Measurements from ENCODE around the gene QRFP.

The QRFP gene

DNA sequence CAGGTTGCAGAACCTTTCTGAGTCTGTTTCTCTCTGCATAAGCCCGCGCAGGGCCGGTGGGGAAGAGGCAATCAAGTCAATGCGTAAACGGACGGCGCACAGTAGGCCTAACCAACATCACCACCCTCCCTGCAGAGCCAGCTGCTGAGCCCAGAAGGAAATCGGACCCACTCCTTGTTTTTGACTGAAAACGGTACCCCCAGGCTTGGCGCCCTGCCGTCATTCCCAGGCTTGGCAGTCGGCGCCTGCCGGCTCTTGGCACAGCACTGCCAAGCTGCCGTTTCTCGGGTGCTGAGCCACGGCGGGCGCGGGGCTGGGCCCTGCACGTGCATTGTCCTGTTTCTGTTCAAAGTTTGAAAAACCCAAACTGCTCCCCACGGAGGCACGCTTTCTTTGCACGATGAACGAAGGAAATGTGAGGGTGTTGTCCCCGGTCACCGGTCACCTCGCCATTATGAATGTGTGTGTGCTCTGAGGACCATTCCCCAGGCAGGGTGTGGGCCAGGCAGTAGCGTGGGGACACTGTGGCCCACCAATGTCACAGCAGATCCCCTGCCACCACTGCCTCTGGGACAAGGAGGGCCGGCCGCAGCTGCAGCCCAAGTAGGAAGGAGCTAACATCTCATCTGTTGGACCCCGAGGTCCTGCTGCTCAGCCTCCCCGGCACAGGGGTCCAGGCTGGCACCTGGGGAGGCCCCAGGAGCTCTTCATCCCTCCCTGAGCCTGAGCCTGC is 22.4 kb upstream of the QRFP start:
- H3K9me3 ChIP-seq (ENCODE audit: insufficient read depth, low read length, severe bottlenecking): no peaks in the 10 kb centered on the region
- H3K4me2 ChIP-seq (ENCODE audit: insufficient read depth, low read length): no peak overlapping the region
- H3K4me1 ChIP-seq (ENCODE audit: insufficient read depth, low read length): no peaks in the 10 kb centered on the region
- no peaks in the 10 kb centered on the region for H3K27me3 ChIP-seq (ENCODE audit: insufficient read depth, low read length, poor library complexity)
- no peaks in the 10 kb centered on the region for H3K36me3 ChIP-seq (ENCODE audit: insufficient read depth, low read length)
- H3K27ac ChIP-seq (ENCODE audit: low read length): no peak overlapping the region
- H3K9ac ChIP-seq (ENCODE audit: low read depth, low read length): no peak overlapping the region
- H4K20me1 ChIP-seq (ENCODE audit: insufficient read depth, low read length): no peaks in the 10 kb centered on the region
- no peak for DNase-seq
- TF ChIP-seq CTCF (IDR thresholded peaks at IDR 0.05; ENCODE audit: borderline replicate concordance, extremely low read depth, low read length, poor library complexity, severe bottlenecking) (no peak), EZH2 (IDR thresholded peaks at IDR 0.05; ENCODE audit: borderline replicate concordance, low read depth, low read length, severe bottlenecking) (no peak)
- H3K4me3 ChIP-seq (ENCODE audit: low read depth in 1 of 2, low read length in 2 of 2): no peak overlapping the region
- no peak for ATAC-seq (ENCODE audit: insufficient read depth, low read depth)
- H3K79me2 ChIP-seq (ENCODE audit: insufficient read depth, low read length): no peaks in the 10 kb centered on the region
- H2AFZ ChIP-seq (ENCODE audit: low read depth, low read length): no peak overlapping the region

DNA sequence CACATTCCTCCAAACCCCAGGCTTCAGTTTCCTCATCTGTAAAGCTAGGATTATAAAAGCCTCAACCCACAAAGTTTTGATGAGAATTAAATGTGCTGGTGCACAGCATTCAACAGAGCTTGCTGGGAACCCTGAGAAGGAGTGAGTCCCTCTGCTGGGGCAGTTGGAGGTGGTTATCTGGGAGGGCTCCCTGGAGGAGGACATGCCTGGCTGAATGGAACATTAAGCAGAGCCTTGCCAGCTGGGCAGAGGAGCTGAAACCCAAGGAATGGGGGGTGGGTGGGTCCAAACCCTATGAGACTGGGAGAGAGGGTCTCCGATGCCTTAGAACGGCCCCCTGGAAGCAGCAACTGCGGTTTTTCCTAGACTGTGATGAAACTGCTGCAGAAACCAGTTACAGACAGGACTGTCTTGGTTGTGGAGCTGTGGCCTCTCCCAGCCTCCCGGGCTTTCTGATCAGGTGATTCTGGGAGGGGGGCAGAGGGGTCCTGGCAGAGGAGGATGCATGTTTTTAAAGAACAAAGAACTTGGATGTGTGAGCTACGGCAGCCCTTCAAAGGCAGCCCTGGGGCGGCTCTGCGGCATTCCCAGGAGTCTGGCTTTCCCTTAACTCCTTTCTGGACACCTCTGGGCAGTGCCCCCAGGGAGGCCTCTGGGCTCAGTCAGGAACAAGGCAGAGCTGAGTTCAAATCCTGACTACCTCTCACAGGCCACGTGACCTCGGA is 21.7 kb upstream of the QRFP start:
- H4K20me1 ChIP-seq (ENCODE audit: insufficient read depth, low read length): no peaks in the 10 kb centered on the region
- no peak overlapping the region for H3K9ac ChIP-seq (ENCODE audit: low read depth, low read length)
- no peak overlapping the region for H2AFZ ChIP-seq (ENCODE audit: low read depth, low read length)
- ATAC-seq (ENCODE audit: insufficient read depth, low read depth): no peak
- no peak overlapping the region for H3K4me3 ChIP-seq (ENCODE audit: low read depth in 1 of 2, low read length in 2 of 2)
- H3K79me2 ChIP-seq (ENCODE audit: insufficient read depth, low read length): no peaks in the 10 kb centered on the region
- no peaks in the 10 kb centered on the region for H3K4me1 ChIP-seq (ENCODE audit: insufficient read depth, low read length)
- H3K27ac ChIP-seq (ENCODE audit: low read length): no peak overlapping the region
- H3K36me3 ChIP-seq (ENCODE audit: insufficient read depth, low read length): no peaks in the 10 kb centered on the region
- TF ChIP-seq CTCF (IDR thresholded peaks at IDR 0.05; ENCODE audit: borderline replicate concordance, extremely low read depth, low read length, poor library complexity, severe bottlenecking) (no peak), EZH2 (IDR thresholded peaks at IDR 0.05; ENCODE audit: borderline replicate concordance, low read depth, low read length, severe bottlenecking) (no peak)
- H3K9me3 ChIP-seq (ENCODE audit: insufficient read depth, low read length, severe bottlenecking): no peaks in the 10 kb centered on the region
- no peak for DNase-seq
- H3K27me3 ChIP-seq (ENCODE audit: insufficient read depth, low read length, poor library complexity): no peaks in the 10 kb centered on the region
- H3K4me2 ChIP-seq (ENCODE audit: insufficient read depth, low read length): no peak overlapping the region

- Histone ChIP-seq H3K4me2 (ENCODE audit: insufficient read depth, low read length) (no peak overlapping the region), H3K27me3 (ENCODE audit: insufficient read depth, low read length, poor library complexity) (no peaks in the 10 kb centered on the region), H3K79me2 (ENCODE audit: insufficient read depth, low read length) (no peaks in the 10 kb centered on the region), H3K36me3 (ENCODE audit: insufficient read depth, low read length) (no peaks in the 10 kb centered on the region), H3K27ac (ENCODE audit: low read length) (no peak overlapping the region), H4K20me1 (ENCODE audit: insufficient read depth, low read length) (no peaks in the 10 kb centered on the region), H2AFZ (ENCODE audit: low read depth, low read length) (no peak overlapping the region), H3K9ac (ENCODE audit: low read depth, low read length) (no peak overlapping the region), H3K4me3 (ENCODE audit: low read depth in 1 of 2, low read length in 2 of 2) (no peak overlapping the region), H3K4me1 (ENCODE audit: insufficient read depth, low read length) (no peaks in the 10 kb centered on the region), H3K9me3 (ENCODE audit: insufficient read depth, low read length, severe bottlenecking) (no peaks in the 10 kb centered on the region)
- no peak for TF ChIP-seq CTCF (IDR thresholded peaks at IDR 0.05; ENCODE audit: borderline replicate concordance, extremely low read depth, low read length, poor library complexity, severe bottlenecking)
- TF ChIP-seq EZH2 (IDR thresholded peaks at IDR 0.05; ENCODE audit: borderline replicate concordance, low read depth, low read length, severe bottlenecking): no peak
- ATAC-seq (ENCODE audit: insufficient read depth, low read depth): no peak
- no peak for DNase-seq
Observed at GRCh38 chr9:130917168-130917960, 20.8 kb upstream of the QRFP start.

All from DND-41 (cell line).